HEK293T (cell line): ENCODE data around the gene DLX2.

Source experiments
- CTCF ChIA-PET: fragments of 350-600 bp; formaldehyde crosslinking; extraction: SDS; loops from one replicate; lab custom pipeline; 2021; ENCODE audit warnings: antibody characterized with exemption, inconsistent platforms; lab: Yijun Ruan, JAX
- POLR2A ChIA-PET: fragments of 350-600 bp; formaldehyde crosslinking; extraction: SDS; loops from one replicate; lab custom pipeline; 2020; ENCODE audit warnings: antibody characterized with exemption, inconsistent platforms; lab: Yijun Ruan, JAX
- DNase-seq: peaks from one replicate; pipeline ENCODE4 v3.0.0; 2012; ENCODE audit warnings: mixed read lengths; ENCODE audit errors: extremely low spot score
- ARNT ChIP-seq: fragments of 450-650 bp; IDR thresholded peaks from 2 replicates; pipeline ENCODE4 v1.6.1; 2017; ENCODE audit warnings: mild to moderate bottlenecking
- BHLHE40 ChIP-seq: fragments of 450-650 bp; IDR thresholded peaks from 2 replicates; pipeline ENCODE4 v1.6.1; 2016; ENCODE audit warnings: mild to moderate bottlenecking, moderate library complexity, borderline replicate concordance
- CTBP1 ChIP-seq: fragments of 450-650 bp; IDR thresholded peaks from 2 replicates; pipeline ENCODE4 v1.6.1; 2016; ENCODE audit warnings: borderline replicate concordance
- ELF4 ChIP-seq: fragments of 450-650 bp; IDR thresholded peaks from 2 replicates; pipeline ENCODE4 v1.6.1; 2017; ENCODE audit warnings: antibody characterized with exemption
- FOXA1 ChIP-seq: fragments of 450-650 bp; IDR thresholded peaks from 2 replicates; pipeline ENCODE4 v1.6.1; 2016; ENCODE audit warnings: mild to moderate bottlenecking
- FOXK2 ChIP-seq: fragments of 450-650 bp; IDR thresholded peaks from 2 replicates; pipeline ENCODE4 v1.6.1; 2016; ENCODE audit warnings: mild to moderate bottlenecking
- FOXM1 ChIP-seq: fragments of 450-650 bp; IDR thresholded peaks from 2 replicates; pipeline ENCODE4 v1.6.1; 2017; ENCODE audit warnings: mild to moderate bottlenecking, borderline replicate concordance
- HDGF ChIP-seq: fragments of 450-650 bp; IDR thresholded peaks from 2 replicates; pipeline ENCODE4 v1.6.1; 2017; ENCODE audit warnings: antibody characterized with exemption, borderline replicate concordance
- L3MBTL2 ChIP-seq: fragments of 450-650 bp; conservative IDR thresholded peaks from 2 replicates; pipeline ENCODE4 v1.6.1; 2016; ENCODE audit warnings: mild to moderate bottlenecking
- LEF1 ChIP-seq: fragments of 450-650 bp; IDR thresholded peaks from 2 replicates; pipeline ENCODE4 v1.6.1; 2017; ENCODE audit warnings: mild to moderate bottlenecking, borderline replicate concordance
- NFRKB ChIP-seq: fragments of 450-650 bp; IDR thresholded peaks from 2 replicates; pipeline ENCODE4 v1.6.1; 2016; ENCODE audit warnings: mild to moderate bottlenecking, moderate library complexity
- SP1 ChIP-seq: fragments of 450-650 bp; IDR thresholded peaks from 2 replicates; pipeline ENCODE4 v1.6.1; 2017
- SUZ12 ChIP-seq: fragments of 450-650 bp; IDR thresholded peaks from 2 replicates; pipeline ENCODE4 v1.6.1; 2016; ENCODE audit warnings: mild to moderate bottlenecking
- TARDBP ChIP-seq: fragments of 450-650 bp; IDR thresholded peaks from 2 replicates; pipeline ENCODE4 v1.6.1; 2016
- ZNF384 ChIP-seq: fragments of 450-650 bp; IDR thresholded peaks from 2 replicates; pipeline ENCODE4 v1.6.1; 2016
- TF ChIP-seq, protein P1 (sequence below): fragments of 450-650 bp; IDR thresholded peaks from 2 replicates; pipeline ENCODE4 v1.6.1; 2016

Gene DLX2

DNA sequence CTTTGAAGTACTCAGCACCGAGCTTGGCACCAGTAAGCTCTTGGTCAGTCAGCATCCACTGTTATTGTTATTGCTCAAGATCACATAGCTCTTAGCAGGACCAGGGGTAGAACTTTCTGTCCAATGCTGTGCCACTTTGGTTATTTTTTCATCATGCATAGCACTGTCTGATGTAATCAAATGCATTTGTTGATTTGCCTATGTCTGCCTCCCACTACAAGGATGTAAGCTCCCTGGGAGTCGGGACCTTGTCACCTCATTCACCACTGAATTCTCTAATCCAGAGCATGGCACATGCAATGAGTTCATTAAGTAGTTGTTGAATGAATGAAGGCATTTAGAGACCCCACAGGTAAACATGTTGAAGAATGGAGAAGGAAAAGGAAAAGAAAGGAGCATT, 46.4 kb downstream of the DLX2 start:
- CTCF ChIA-PET, result no interaction called here
- TF ChIP-seq SUZ12 (no peak), BHLHE40 (no peak), TARDBP (no peak), ARNT (no peak), ELF4 (no peak), HDGF (no peak), CTBP1 (no peak), FOXA1 (no peak)
- no peak for DNase-seq
- POLR2A ChIA-PET, result interaction anchor here (0.9 to 2.8 kb wide), 3 partner anchors 29 to 45 kb away, joined by 3 to 9 read pairs (median 6); partner anchors contain the start of gene DLX1

DNA sequence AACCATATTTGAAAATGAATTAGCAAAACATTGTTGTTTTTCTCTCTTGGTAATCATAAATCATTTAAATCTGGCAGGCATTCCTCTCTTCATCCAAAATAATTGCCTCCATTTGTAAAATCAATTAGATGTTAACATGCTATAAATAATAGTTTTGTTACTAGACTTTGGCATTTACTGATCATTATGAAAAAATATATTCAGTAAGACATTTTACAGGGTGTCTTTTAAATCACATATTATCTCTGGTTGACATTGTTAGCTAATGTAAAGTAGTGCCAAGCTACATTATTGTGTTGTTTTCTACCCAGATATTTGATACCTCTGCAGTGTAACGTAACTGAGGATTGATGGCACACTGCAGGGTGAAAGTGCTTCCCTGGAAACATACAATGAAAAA, 49.2 kb downstream of the DLX2 start:
- no peak for DNase-seq
- POLR2A ChIA-PET, result interaction anchor here (1.0 to 2.4 kb wide), 3 partner anchors 32 to 48 kb away, joined by 3 to 16 read pairs (median 8); partner anchors contain the start of gene DLX1
- peak; percentile 68; the same call in 1 of the 2 replicates for TF ChIP-seq FOXK2
- TF ChIP-seq TARDBP, result peak; percentile 54; the same call in 1 of the 2 replicates
- peak; percentile 97 for TF ChIP-seq CTBP1
- no peak for TF ChIP-seq BHLHE40
- TF ChIP-seq SP1, result no peak
- no peak for TF ChIP-seq NFRKB
- TF ChIP-seq, protein P1, sequence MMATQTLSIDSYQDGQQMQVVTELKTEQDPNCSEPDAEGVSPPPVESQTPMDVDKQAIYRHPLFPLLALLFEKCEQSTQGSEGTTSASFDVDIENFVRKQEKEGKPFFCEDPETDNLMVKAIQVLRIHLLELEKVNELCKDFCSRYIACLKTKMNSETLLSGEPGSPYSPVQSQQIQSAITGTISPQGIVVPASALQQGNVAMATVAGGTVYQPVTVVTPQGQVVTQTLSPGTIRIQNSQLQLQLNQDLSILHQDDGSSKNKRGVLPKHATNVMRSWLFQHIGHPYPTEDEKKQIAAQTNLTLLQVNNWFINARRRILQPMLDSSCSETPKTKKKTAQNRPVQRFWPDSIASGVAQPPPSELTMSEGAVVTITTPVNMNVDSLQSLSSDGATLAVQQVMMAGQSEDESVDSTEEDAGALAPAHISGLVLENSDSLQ, result peak; percentile 98
- no peak for TF ChIP-seq L3MBTL2
- no peak for TF ChIP-seq ELF4
- TF ChIP-seq ZNF384, result peak; percentile 49; the same call in 1 of the 2 replicates
- no peak for TF ChIP-seq SUZ12
- no peak for TF ChIP-seq HDGF
- TF ChIP-seq FOXA1, result no peak
- no peak; the same call in 1 of the 2 replicates for TF ChIP-seq ARNT
- peak; percentile 90; the same call in 1 of the 2 replicates for TF ChIP-seq LEF1
- no peak for TF ChIP-seq FOXM1
- CTCF ChIA-PET, result interaction anchor here (1.1 kb wide), 1 partner anchor 19 kb away, joined by 4 read pairs; no protein-coding TSS in a partner anchor

DNA sequence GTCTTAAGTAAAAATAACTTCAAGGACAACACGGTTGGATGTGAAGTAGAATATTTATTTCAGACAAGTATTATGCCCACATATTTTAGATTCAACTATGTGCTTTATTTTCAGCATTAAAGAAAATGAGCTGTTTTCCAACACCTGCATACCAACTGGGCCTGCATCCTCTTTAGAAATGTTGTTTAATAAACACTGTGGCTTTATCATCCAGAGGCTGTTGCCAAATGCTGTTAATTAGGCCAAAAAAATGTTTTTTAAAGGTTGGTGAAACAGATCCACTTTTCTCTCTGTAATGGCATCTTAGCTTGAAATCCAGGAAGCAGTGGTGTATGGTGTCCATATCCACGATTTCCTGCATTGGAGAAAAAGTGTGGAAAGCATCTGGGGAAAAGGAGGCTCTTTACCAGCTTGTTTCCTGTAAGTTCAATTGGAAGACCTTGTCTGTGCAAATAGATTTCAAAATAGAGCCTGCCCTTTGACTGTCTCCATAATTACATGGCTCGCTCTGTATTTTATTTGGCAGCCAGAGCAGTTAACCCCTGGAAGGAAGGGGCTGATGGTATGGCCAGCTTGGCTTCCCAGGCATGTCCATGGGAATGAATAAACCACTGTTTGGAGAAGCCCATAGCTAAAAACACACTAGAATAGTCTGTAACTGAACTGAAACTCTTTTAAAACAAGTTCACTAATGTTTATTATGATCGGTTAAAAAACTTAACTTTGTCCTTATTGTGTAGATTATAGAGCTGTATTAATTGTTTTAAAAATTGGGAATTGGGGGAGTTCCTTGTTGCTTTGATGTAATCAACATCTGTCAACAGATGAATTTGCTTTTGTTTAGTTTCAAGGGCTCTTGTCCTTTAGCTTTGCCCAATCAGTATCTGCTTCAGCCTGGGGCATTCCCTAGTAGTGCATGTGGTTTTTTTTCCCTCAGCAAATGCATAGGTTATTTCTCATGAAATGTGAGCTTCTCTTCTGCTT, 50.4 kb downstream of the DLX2 start:
- CTCF ChIA-PET, result interaction anchor here (1.1 to 1.5 kb wide), 2 partner anchors 20 to 43 kb away, joined by 3 to 4 read pairs; no protein-coding TSS in a partner anchor
- DNase-seq, result no peak
- TF ChIP-seq ZNF384 (peak; percentile 63; the same call in 1 of the 2 replicates), NFRKB (no peak)
- POLR2A ChIA-PET, result interaction anchor here (1.1 to 2.4 kb wide), 7 partner anchors 8 to 158 kb away, joined by 3 to 16 read pairs (median 6); partner anchors contain the start of genes DLX1 and SLC25A12

DNA sequence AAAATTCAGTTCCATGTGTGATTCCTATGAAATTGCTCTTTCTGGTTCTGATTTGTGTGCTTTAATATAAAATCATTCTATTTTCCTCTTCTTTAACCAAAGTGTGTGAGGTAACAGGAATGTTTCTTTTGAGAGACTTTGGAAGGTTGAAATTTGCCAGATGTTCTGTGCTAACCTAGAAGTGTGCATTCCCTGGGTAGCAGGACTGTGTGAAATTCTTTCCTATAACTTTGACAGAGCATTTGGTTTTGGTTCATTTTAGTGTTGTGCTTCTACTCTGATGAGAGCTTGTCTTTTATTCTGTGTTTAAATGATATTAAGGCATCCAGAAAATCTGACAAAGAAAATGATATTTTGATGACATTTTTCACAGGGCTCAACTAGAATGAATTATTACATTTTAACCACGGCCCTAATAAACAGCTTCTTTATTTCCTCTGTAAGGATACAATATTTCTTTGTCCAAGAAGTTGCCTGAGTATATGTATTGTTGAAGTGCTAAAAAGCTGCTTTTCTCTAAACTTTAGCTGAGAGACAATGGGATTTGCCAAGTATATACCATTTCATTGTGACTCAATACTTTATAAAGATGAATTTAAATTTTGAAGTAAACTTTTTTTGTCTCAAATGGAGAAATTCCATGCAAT, 52.1 kb downstream of the DLX2 start:
- CTCF ChIA-PET, result no interaction called here

DNA sequence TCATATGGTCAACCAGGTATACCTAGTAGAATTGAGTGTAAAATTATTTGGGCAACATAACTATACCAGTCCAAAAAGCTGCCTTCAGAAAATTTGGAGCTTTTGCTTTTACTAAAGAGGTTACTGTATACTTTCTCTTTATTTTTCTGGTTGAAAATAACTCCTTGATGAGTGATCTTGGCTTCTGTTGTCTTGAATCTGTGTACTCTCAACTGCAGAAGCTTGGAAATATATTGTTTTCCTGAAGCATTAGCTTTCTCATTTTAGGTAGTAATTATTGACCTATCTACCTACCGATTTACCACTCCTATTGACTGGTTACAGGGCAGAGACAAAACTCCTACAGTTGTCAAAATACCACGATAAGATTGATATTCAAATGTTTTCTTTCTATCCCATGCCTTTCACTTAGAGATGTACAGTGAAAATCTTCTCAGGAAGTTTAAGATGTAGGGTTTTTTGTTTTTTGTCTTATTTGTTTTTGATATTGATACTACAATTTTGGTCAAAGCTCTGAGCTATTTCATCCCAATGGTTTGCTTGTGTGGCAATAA, 53.1 kb downstream of the DLX2 start:
- POLR2A ChIA-PET, result interaction anchor here (0.5 to 2.1 kb wide), 4 partner anchors 35 to 112 kb away, joined by 3 to 8 read pairs (median 3); no protein-coding TSS in a partner anchor
- CTCF ChIA-PET, result no interaction called here
- TF ChIP-seq SUZ12 (no peak), LEF1 (no peak), SP1 (no peak), HDGF (no peak)
- TF ChIP-seq, protein P1, result no peak
- no peak for DNase-seq

More for the DNA sequence above, 52.1 kb downstream of the DLX2 start:
- TF ChIP-seq, protein P1, result no peak
- TF ChIP-seq CTBP1, result no peak
- no peak for TF ChIP-seq HDGF
- no peak for DNase-seq
- POLR2A ChIA-PET, result interaction anchor here (1.0 to 2.1 kb wide), 4 partner anchors 45 to 157 kb away, joined by 3 to 8 read pairs (median 4); partner anchors contain the start of gene SLC25A12
